ENCODE measurements around the gene ZFR. TPM values are rescaled to one million over a fixed set of nuclear protein-coding genes. Genes with fewer than 3 reads are reported as not detected.

Gene ZFR
- total RNA-seq, 1 donor from 2014 or later: 73.0 TPM

DNA sequence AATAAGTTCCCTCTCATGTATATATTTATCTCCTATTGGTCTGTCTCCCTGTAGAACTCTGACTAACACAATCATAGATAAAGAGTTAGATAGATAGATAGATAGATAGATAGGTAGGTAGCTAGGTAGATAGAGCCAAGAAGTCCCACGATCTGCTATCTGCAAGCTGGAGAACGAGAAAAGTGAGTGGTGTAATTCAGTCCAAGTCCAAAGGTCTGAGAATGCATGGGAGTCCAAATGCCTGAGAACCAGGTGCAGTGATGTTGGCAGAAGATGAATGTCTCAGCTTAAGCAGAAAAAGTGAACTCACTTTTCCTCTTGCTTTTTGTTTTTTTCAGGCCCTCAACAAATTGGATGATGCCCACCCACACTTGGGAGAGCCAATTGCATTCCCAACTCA is 37.7 kb upstream of the ZFR start:
- Histone ChIP-seq H3K27me3 (ENCODE audit: control insufficient read depth, insufficient read depth, low read length) (no peaks in the 10 kb centered on the region), H3K4me3 (ENCODE audit: low read depth, low read length) (no peak overlapping the region), H3K36me3 (ENCODE audit: control insufficient read depth, insufficient read depth, low read length) (no peaks in the 10 kb centered on the region)
- no peak for DNase-seq (ENCODE audit: low read depth)
- TF ChIP-seq, protein P1, sequence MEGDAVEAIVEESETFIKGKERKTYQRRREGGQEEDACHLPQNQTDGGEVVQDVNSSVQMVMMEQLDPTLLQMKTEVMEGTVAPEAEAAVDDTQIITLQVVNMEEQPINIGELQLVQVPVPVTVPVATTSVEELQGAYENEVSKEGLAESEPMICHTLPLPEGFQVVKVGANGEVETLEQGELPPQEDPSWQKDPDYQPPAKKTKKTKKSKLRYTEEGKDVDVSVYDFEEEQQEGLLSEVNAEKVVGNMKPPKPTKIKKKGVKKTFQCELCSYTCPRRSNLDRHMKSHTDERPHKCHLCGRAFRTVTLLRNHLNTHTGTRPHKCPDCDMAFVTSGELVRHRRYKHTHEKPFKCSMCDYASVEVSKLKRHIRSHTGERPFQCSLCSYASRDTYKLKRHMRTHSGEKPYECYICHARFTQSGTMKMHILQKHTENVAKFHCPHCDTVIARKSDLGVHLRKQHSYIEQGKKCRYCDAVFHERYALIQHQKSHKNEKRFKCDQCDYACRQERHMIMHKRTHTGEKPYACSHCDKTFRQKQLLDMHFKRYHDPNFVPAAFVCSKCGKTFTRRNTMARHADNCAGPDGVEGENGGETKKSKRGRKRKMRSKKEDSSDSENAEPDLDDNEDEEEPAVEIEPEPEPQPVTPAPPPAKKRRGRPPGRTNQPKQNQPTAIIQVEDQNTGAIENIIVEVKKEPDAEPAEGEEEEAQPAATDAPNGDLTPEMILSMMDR (IDR thresholded peaks at IDR 0.05; ENCODE audit: insufficient read depth, low read length, poor library complexity, severe bottlenecking): no peak

- no peak overlapping the region for H3K4me3 ChIP-seq (ENCODE audit: low read depth, low read length)
- no peaks in the 10 kb centered on the region for H3K36me3 ChIP-seq (ENCODE audit: control insufficient read depth, insufficient read depth, low read length)
- no peak for DNase-seq (ENCODE audit: low read depth)
- TF ChIP-seq, protein P1 (IDR thresholded peaks at IDR 0.05; ENCODE audit: insufficient read depth, low read length, poor library complexity, severe bottlenecking): no peak
- no peaks in the 10 kb centered on the region for H3K27me3 ChIP-seq (ENCODE audit: control insufficient read depth, insufficient read depth, low read length)
Observed at GRCh38 chr5:32479096-32479495, 34.6 kb upstream of the ZFR start.

DNA sequence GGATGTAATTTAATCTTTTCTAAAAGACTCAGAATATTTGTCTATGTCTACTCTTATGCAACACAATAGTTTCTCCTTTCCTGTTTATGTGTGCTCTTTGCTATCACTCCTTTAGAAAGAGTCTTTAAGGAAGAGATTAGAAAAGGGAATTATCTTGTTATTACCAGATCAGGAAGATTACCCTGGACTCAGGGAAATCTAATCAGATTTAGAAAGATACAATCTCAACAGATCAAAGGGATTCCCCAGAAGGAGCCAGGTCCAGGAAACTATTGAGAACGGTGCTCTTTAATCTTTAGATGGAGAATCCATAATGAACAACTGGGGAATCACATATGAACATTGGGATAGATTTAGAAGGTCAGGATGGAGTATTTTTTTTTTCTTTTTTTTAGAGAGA is 32.4 kb upstream of the ZFR start:
- H3K27me3 ChIP-seq (ENCODE audit: control insufficient read depth, insufficient read depth, low read length): no peaks in the 10 kb centered on the region
- TF ChIP-seq, protein P1 (IDR thresholded peaks at IDR 0.05; ENCODE audit: insufficient read depth, low read length, poor library complexity, severe bottlenecking): no peak
- H3K4me3 ChIP-seq (ENCODE audit: low read depth, low read length): no peak overlapping the region
- DNase-seq (ENCODE audit: low read depth): no peak
- no peaks in the 10 kb centered on the region for H3K36me3 ChIP-seq (ENCODE audit: control insufficient read depth, insufficient read depth, low read length)

GRCh38 chr5:32475334-32476097 is 31.0 kb upstream of the ZFR start:
- Histone ChIP-seq H3K27me3 (ENCODE audit: control insufficient read depth, insufficient read depth, low read length) (no peaks in the 10 kb centered on the region), H3K4me3 (ENCODE audit: low read depth, low read length) (no peak overlapping the region), H3K36me3 (ENCODE audit: control insufficient read depth, insufficient read depth, low read length) (no peaks in the 10 kb centered on the region)
- DNase-seq (ENCODE audit: low read depth): no peak
- TF ChIP-seq, protein P1 (IDR thresholded peaks at IDR 0.05; ENCODE audit: insufficient read depth, low read length, poor library complexity, severe bottlenecking): no peak

- no peaks in the 10 kb centered on the region for H3K36me3 ChIP-seq (ENCODE audit: control insufficient read depth, insufficient read depth, low read length)
- H3K27me3 ChIP-seq (ENCODE audit: control insufficient read depth, insufficient read depth, low read length): no peaks in the 10 kb centered on the region
- TF ChIP-seq, protein P1 (IDR thresholded peaks at IDR 0.05; ENCODE audit: insufficient read depth, low read length, poor library complexity, severe bottlenecking): no peak
- DNase-seq (ENCODE audit: low read depth): no peak
- H3K4me3 ChIP-seq (ENCODE audit: low read depth, low read length): no peak overlapping the region
Observed at GRCh38 chr5:32474209-32474854, 29.8 kb upstream of the ZFR start.
